Activated T-helper 1 cell treated with anti-CD3 and anti-CD28 coated beads, Interleukin-12 subunit alpha, Interleukin-12 subunit beta, Interleukin-2, Interleukin-4 antibody, amounts not matched to agents 30 ng/mL and 10 ng/mL and 1 ng/mL, durations not matched to agents 14 hours and 24 hours and 36 hours (primary cell): Measurements from ENCODE around the gene PLD1. TPM values are rescaled to one million over a fixed set of nuclear protein-coding genes. Genes with fewer than 3 reads are reported as not detected.

Source experiments
- DNase-seq: peaks from one replicate; pipeline ENCODE4 v3.0.0; 2021; ENCODE audit warnings: low spot score
- H3K27ac Mint-ChIP-seq: one replicate; pipeline ENCODE4 v1.8.0; 2021; ENCODE audit warnings: mild to moderate bottlenecking, mixed read lengths
- H3K27me3 Mint-ChIP-seq: one replicate; pipeline ENCODE4 v1.8.0; 2022; ENCODE audit warnings: mild to moderate bottlenecking, moderate library complexity, mixed read lengths; ENCODE audit not compliant: insufficient read depth
- H3K36me3 Mint-ChIP-seq: one replicate; pipeline ENCODE4 v1.8.0; 2021; ENCODE audit warnings: low read depth, mixed read lengths
- H3K4me1 Mint-ChIP-seq: one replicate; pipeline ENCODE4 v1.8.0; 2021; ENCODE audit warnings: low read depth, mixed read lengths
- H3K4me3 Mint-ChIP-seq: one replicate; pipeline ENCODE4 v1.8.0; 2021; ENCODE audit warnings: mild to moderate bottlenecking, moderate library complexity, mixed read lengths
- H3K9me3 Mint-ChIP-seq: one replicate; pipeline ENCODE4 v1.8.0; 2021; ENCODE audit warnings: mixed read lengths
- intact Hi-C: fragments of 100-400 bp; cut with micrococcal nuclease; formaldehyde crosslinking; loops from one replicate; pipeline ENCODE4 v1.15.1; 2024
- total RNA-seq: library from RNA; stranded (reverse); gene quantifications from 2 replicates; pipeline ENCODE4 v1.2.3, GENCODE V29; 2022

The PLD1 gene
- total RNA-seq, 1 donor from 2014 or later = 0.29 TPM

GRCh38 chr3:171834461-171834801 lies 24.1 kb upstream of the PLD1 start:
- Mint-ChIP-seq H3K36me3 (no peaks in the 10 kb centered on the region), H3K4me3 (no peak overlapping the region), H3K4me1 (no peaks in the 10 kb centered on the region), H3K9me3 (no peaks in the 10 kb centered on the region), H3K27ac (no peak overlapping the region), H3K27me3 (peaks cover 27% of the 10 kb centered on the region)
- intact Hi-C loops = loop anchor here (5.0 to 10.0 kb wide), 4 partner anchors 132 to 872 kb away; no protein-coding TSS in a partner anchor
- DNase-seq = no peak

GRCh38 chr3:171833789-171834460 lies 23.6 kb upstream of the PLD1 start:
- peaks cover 27% of the 10 kb centered on the region for H3K27me3 Mint-ChIP-seq
- DNase-seq = no peak
- H3K9me3 Mint-ChIP-seq = no peaks in the 10 kb centered on the region
- no peaks in the 10 kb centered on the region for H3K4me1 Mint-ChIP-seq
- no peaks in the 10 kb centered on the region for H3K36me3 Mint-ChIP-seq
- no peak overlapping the region for H3K27ac Mint-ChIP-seq
- H3K4me3 Mint-ChIP-seq = no peak overlapping the region
- intact Hi-C loops = loop anchor here (5.0 to 10.0 kb wide), 4 partner anchors 132 to 872 kb away; no protein-coding TSS in a partner anchor

GRCh38 chr3:171832989-171833388 lies 22.7 kb upstream of the PLD1 start:
- no peaks in the 10 kb centered on the region for H3K9me3 Mint-ChIP-seq
- H3K27ac Mint-ChIP-seq = no peak overlapping the region
- H3K27me3 Mint-ChIP-seq = peaks cover 25% of the 10 kb centered on the region
- H3K36me3 Mint-ChIP-seq = no peaks in the 10 kb centered on the region
- H3K4me1 Mint-ChIP-seq = peaks cover 3% of the 10 kb centered on the region
- DNase-seq = no peak
- intact Hi-C loops = loop anchor here (5.0 to 10.0 kb wide), 4 partner anchors 131 to 871 kb away; no protein-coding TSS in a partner anchor
- no peak overlapping the region for H3K4me3 Mint-ChIP-seq

- no peak overlapping the region for H3K4me3 Mint-ChIP-seq
- H3K27ac Mint-ChIP-seq = no peak overlapping the region
- H3K27me3 Mint-ChIP-seq = peaks cover 23% of the 10 kb centered on the region
- peaks cover 5% of the 10 kb centered on the region for H3K4me1 Mint-ChIP-seq
- H3K9me3 Mint-ChIP-seq = no peaks in the 10 kb centered on the region
- no peaks in the 10 kb centered on the region for H3K36me3 Mint-ChIP-seq
- DNase-seq = no peak
- intact Hi-C loops = loop anchor here (5.0 to 10.0 kb wide), 4 partner anchors 130 to 870 kb away; no protein-coding TSS in a partner anchor
Measured at GRCh38 chr3:171831936-171832335, 21.7 kb upstream of the PLD1 start.

GRCh38 chr3:171830518-171830875 lies 20.2 kb upstream of the PLD1 start:
- intact Hi-C loops = loop anchor here (5.0 to 10.0 kb wide), 4 partner anchors 128 to 868 kb away; no protein-coding TSS in a partner anchor
- H3K9me3 Mint-ChIP-seq = no peaks in the 10 kb centered on the region
- no peak for DNase-seq
- no peaks in the 10 kb centered on the region for H3K36me3 Mint-ChIP-seq
- no peak overlapping the region for H3K27ac Mint-ChIP-seq
- H3K4me3 Mint-ChIP-seq = no peak overlapping the region
- peaks cover 23% of the 10 kb centered on the region for H3K27me3 Mint-ChIP-seq
- peaks cover 5% of the 10 kb centered on the region for H3K4me1 Mint-ChIP-seq

- no peaks in the 10 kb centered on the region for H3K36me3 Mint-ChIP-seq
- intact Hi-C loops = loop anchor here (5.0 to 10.0 kb wide), 4 partner anchors 128 to 868 kb away; no protein-coding TSS in a partner anchor
- no peak overlapping the region for H3K27ac Mint-ChIP-seq
- no peak for DNase-seq
- H3K9me3 Mint-ChIP-seq = no peaks in the 10 kb centered on the region
- peaks cover 5% of the 10 kb centered on the region for H3K4me1 Mint-ChIP-seq
- no peak overlapping the region for H3K4me3 Mint-ChIP-seq
- H3K27me3 Mint-ChIP-seq = peaks cover 20% of the 10 kb centered on the region
Measured at GRCh38 chr3:171829841-171830517, 19.7 kb upstream of the PLD1 start.

- DNase-seq = no peak
- intact Hi-C loops = no loop called here
- no peak overlapping the region for H3K4me3 Mint-ChIP-seq
Measured at GRCh38 chr3:171828902-171829770, 18.9 kb upstream of the PLD1 start.

GRCh38 chr3:171827836-171828458 lies 17.7 kb upstream of the PLD1 start:
- no peak for DNase-seq
- no peak overlapping the region for H3K4me3 Mint-ChIP-seq
- peaks cover 22% of the 10 kb centered on the region for H3K27me3 Mint-ChIP-seq
- peaks cover 5% of the 10 kb centered on the region for H3K4me1 Mint-ChIP-seq
- no peak overlapping the region for H3K27ac Mint-ChIP-seq
- no peaks in the 10 kb centered on the region for H3K36me3 Mint-ChIP-seq
- H3K9me3 Mint-ChIP-seq = no peaks in the 10 kb centered on the region
- intact Hi-C loops = no loop called here

More at GRCh38 chr3:171828902-171829770, 18.9 kb upstream of the PLD1 start:
- H3K9me3 Mint-ChIP-seq = no peaks in the 10 kb centered on the region
- peaks cover 22% of the 10 kb centered on the region for H3K27me3 Mint-ChIP-seq
- no peak overlapping the region for H3K27ac Mint-ChIP-seq
- peaks cover 5% of the 10 kb centered on the region for H3K4me1 Mint-ChIP-seq
- no peaks in the 10 kb centered on the region for H3K36me3 Mint-ChIP-seq

GRCh38 chr3:171827385-171827784 lies 17.1 kb upstream of the PLD1 start:
- Mint-ChIP-seq H3K4me3 (no peak overlapping the region), H3K27me3 (peaks cover 21% of the 10 kb centered on the region), H3K36me3 (no peaks in the 10 kb centered on the region), H3K4me1 (peaks cover 5% of the 10 kb centered on the region), H3K27ac (no peak overlapping the region), H3K9me3 (no peaks in the 10 kb centered on the region)
- intact Hi-C loops = no loop called here
- no peak for DNase-seq

GRCh38 chr3:171825222-171825828 lies 15.0 kb upstream of the PLD1 start:
- Mint-ChIP-seq H3K36me3 (no peaks in the 10 kb centered on the region), H3K9me3 (no peaks in the 10 kb centered on the region), H3K27me3 (peaks cover 19% of the 10 kb centered on the region), H3K27ac (no peak overlapping the region), H3K4me3 (no peak overlapping the region), H3K4me1 (peaks cover 15% of the 10 kb centered on the region)
- intact Hi-C loops = no loop called here
- no peak for DNase-seq

- Mint-ChIP-seq H3K36me3 (no peaks in the 10 kb centered on the region), H3K27me3 (peaks cover 19% of the 10 kb centered on the region), H3K27ac (no peak overlapping the region), H3K9me3 (no peaks in the 10 kb centered on the region), H3K4me1 (peaks cover 15% of the 10 kb centered on the region), H3K4me3 (no peak overlapping the region)
- intact Hi-C loops = no loop called here
- DNase-seq = no peak
Measured at GRCh38 chr3:171824824-171825221, 14.5 kb upstream of the PLD1 start.

- intact Hi-C loops = no loop called here
- DNase-seq = no peak
- peaks cover 16% of the 10 kb centered on the region for H3K27me3 Mint-ChIP-seq
- no peaks in the 10 kb centered on the region for H3K36me3 Mint-ChIP-seq
- peaks cover 15% of the 10 kb centered on the region for H3K4me1 Mint-ChIP-seq
- H3K27ac Mint-ChIP-seq = no peak overlapping the region
- H3K4me3 Mint-ChIP-seq = no peak overlapping the region
- H3K9me3 Mint-ChIP-seq = no peaks in the 10 kb centered on the region
Measured at GRCh38 chr3:171824116-171824515, 13.8 kb upstream of the PLD1 start.
